Vagina (tissue), 2 donors: ENCODE measurements around the gene NFATC2. TPM values are rescaled to one million over a fixed set of nuclear protein-coding genes. Genes with fewer than 3 reads are reported as not detected.
A peak's percentile ranks its signal among the peaks of the same experiment; 100 is the strongest.

ENCODE experiments used
- DNase-seq, 2 donors: peaks; one replicate each; pipeline ENCODE4 v3.0.0-alpha.2; 2017; ENCODE audit errors: extremely low spot score in 2 of 2
- H3K27ac ChIP-seq: fragments of 200-600 bp; sonication (generic); one replicate; pipeline ENCODE4 v1.5.1; 2019
- H3K27me3 ChIP-seq: fragments of 200-600 bp; sonication (generic); one replicate; pipeline ENCODE4 v1.5.1; 2019
- H3K36me3 ChIP-seq, 2 donors: fragments of 200-600 bp; sonication (generic); one replicate each; pipeline ENCODE4 v1.5.1; 2017 to 2019
- H3K4me1 ChIP-seq: fragments of 200-600 bp; sonication (generic); one replicate; pipeline ENCODE4 v1.5.1; 2019
- H3K4me3 ChIP-seq, 2 donors: fragments of 200-600 bp; sonication (generic); 1 replicate in 1 of 2; 2 replicates in 1 of 2; pipeline ENCODE4 v1.5.1; 2016 to 2019
- H3K9me3 ChIP-seq: fragments of 200-600 bp; sonication (generic); one replicate; pipeline ENCODE4 v1.5.1; 2019
- CTCF ChIP-seq, 3 experiments: fragments of 450-650 bp in 2 of 3; fragments of 200-600 bp in 1 of 3; sonication (generic) in 1 of 3; IDR thresholded peaks; one replicate each; pipeline ENCODE4 v1.5.1; 2017 to 2019; ENCODE audit warnings: antibody characterized with exemption in 3 of 3, mild to moderate bottlenecking in 2 of 3, moderate library complexity in 2 of 3
- POLR2A ChIP-seq, 2 donors: fragments of 450-650 bp; IDR thresholded peaks; one replicate each; pipeline ENCODE4 v1.6.1; 2017; ENCODE audit warnings: antibody characterized with exemption in 2 of 2, mild to moderate bottlenecking in 2 of 2, moderate library complexity in 2 of 2
- POLR2AphosphoS5 ChIP-seq, 2 donors: sonication (generic); formaldehyde crosslinking; IDR thresholded peaks; one replicate each; pipeline ENCODE4 v1.9.0; 2017; ENCODE audit warnings: antibody characterized with exemption in 2 of 2, mild to moderate bottlenecking in 2 of 2, low read depth in 1 of 2; ENCODE audit not compliant: insufficient read depth in 1 of 2
- intact Hi-C: fragments of 100-400 bp; cut with DNase I; formaldehyde crosslinking; loops from one replicate; pipeline ENCODE4 v1.15.1; 2023
- total RNA-seq: library from RNA; depleted of rRNA; stranded (reverse); fragments of >200 nt; gene quantifications from one replicate; pipeline ENCODE4 v1.2.3, GENCODE V29; 2016

The NFATC2 gene
- total RNA-seq, 1 donor from 2014 or later: 7.4 TPM

- no peaks in the 10 kb centered on the region for H3K36me3 ChIP-seq
- intact Hi-C loops: loop anchor here (10.0 kb wide), 1 partner anchor 110 kb away; no protein-coding TSS in a partner anchor
- DNase-seq: no peak
- no peak for TF ChIP-seq POLR2AphosphoS5 (IDR thresholded peaks at IDR 0.05; ENCODE audit: insufficient read depth in 1 of 2, low read depth in 1 of 2)
- H3K27ac ChIP-seq: no peak overlapping the region
- no peak overlapping the region for H3K4me3 ChIP-seq
- no peaks in the 10 kb centered on the region for H3K27me3 ChIP-seq
- H3K4me1 ChIP-seq: no peaks in the 10 kb centered on the region
- no peaks in the 10 kb centered on the region for H3K9me3 ChIP-seq
Measured at GRCh38 chr20:51574248-51575033, 31.9 kb upstream of the NFATC2 start.

GRCh38 chr20:51573576-51574243 is 31.2 kb upstream of the NFATC2 start:
- H3K9me3 ChIP-seq: no peaks in the 10 kb centered on the region
- H3K27me3 ChIP-seq: no peaks in the 10 kb centered on the region
- intact Hi-C loops: loop anchor here (10.0 kb wide), 1 partner anchor 109 kb away; no protein-coding TSS in a partner anchor
- no peak for DNase-seq
- no peaks in the 10 kb centered on the region for H3K4me1 ChIP-seq
- H3K36me3 ChIP-seq: no peaks in the 10 kb centered on the region
- H3K27ac ChIP-seq: no peak overlapping the region
- no peak overlapping the region for H3K4me3 ChIP-seq
- no peak for TF ChIP-seq POLR2A (IDR thresholded peaks at IDR 0.05)
- TF ChIP-seq POLR2AphosphoS5 (IDR thresholded peaks at IDR 0.05; ENCODE audit: insufficient read depth in 1 of 2, low read depth in 1 of 2): no peak
- no peak for TF ChIP-seq CTCF (IDR thresholded peaks at IDR 0.05)

DNA sequence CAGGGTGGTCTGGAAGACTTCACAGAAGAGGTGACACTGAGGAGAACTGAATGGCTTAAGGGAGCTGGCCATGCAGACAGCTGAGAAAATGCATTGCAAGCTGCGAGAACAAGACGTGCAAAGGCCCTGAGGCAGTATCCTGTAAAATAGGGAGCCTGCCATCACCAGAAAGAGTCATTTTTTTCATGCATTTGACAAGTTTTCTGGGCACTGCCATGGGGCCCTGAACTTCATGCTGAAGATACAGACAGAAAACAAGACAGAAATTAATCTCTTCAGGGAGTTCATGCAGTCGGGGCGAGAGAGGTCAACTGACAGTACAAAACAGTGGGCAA is 28.9 kb upstream of the NFATC2 start:
- TF ChIP-seq POLR2A (IDR thresholded peaks at IDR 0.05) (no peak), CTCF (IDR thresholded peaks at IDR 0.05) (no peak), POLR2AphosphoS5 (IDR thresholded peaks at IDR 0.05; ENCODE audit: insufficient read depth in 1 of 2, low read depth in 1 of 2) (no peak)
- H3K36me3 ChIP-seq: no peaks in the 10 kb centered on the region
- no peak overlapping the region for H3K27ac ChIP-seq
- H3K9me3 ChIP-seq: no peaks in the 10 kb centered on the region
- intact Hi-C loops: loop anchor here (10.0 kb wide), 1 partner anchor 107 kb away; no protein-coding TSS in a partner anchor
- H3K27me3 ChIP-seq: no peaks in the 10 kb centered on the region
- DNase-seq: no peak
- no peak overlapping the region for H3K4me3 ChIP-seq
- no peaks in the 10 kb centered on the region for H3K4me1 ChIP-seq

DNA sequence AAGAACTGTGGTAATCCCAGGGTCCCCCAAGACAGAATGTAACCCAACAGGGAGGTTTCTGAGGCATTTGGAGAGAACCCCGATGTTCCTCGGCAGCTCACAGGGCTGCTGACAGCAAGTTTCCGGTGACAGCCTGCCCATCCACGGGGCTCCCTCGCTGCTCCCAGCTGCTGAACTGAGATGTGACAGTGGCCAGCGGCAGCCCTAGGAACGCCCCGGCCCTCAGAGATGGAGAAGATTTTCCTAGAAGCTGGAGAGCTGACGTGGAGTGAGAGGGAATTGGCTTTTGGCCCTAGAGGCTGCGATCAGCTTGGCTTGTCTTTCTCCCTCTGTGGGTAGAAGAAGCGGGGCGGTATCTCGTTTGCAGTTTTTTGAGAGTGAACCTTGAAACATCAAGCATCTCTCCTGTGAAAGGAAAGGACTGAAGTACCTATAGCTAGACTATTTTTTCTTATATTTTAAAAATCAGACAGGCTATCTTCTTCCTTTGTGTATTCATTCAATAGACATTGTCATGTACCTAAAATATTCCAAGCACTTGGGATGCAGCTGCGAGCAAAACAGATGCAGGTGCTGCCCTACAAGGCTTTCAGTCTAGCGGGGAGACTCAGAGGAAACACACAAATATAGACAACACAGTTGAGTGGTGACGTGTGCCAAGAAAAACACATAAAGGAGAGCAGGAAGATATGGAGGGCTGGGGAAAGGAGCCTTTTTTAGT is 28.4 kb upstream of the NFATC2 start:
- intact Hi-C loops: loop anchor here (10.0 kb wide), 1 partner anchor 106 kb away; no protein-coding TSS in a partner anchor
- H3K36me3 ChIP-seq: no peaks in the 10 kb centered on the region
- H3K27ac ChIP-seq: no peak overlapping the region
- no peak for TF ChIP-seq POLR2A (IDR thresholded peaks at IDR 0.05)
- TF ChIP-seq POLR2AphosphoS5 (IDR thresholded peaks at IDR 0.05; ENCODE audit: insufficient read depth in 1 of 2, low read depth in 1 of 2): no peak
- TF ChIP-seq CTCF (IDR thresholded peaks at IDR 0.05): no peak
- H3K27me3 ChIP-seq: no peaks in the 10 kb centered on the region
- no peaks in the 10 kb centered on the region for H3K9me3 ChIP-seq
- peaks cover 4% of the 10 kb centered on the region for H3K4me1 ChIP-seq
- no peak for DNase-seq
- peak overlapping the region in 1 of 2 donors; percentile 14 for H3K4me3 ChIP-seq
